RWPE2 (cell line): Measurements from ENCODE around the gene CHD5.

Experiments
- ATAC-seq: fragments of 200-7000 bp; cut with Tn5 transposase; 3 replicates; pipeline ENCODE4 v1.9.1; 2021; ENCODE audit warnings: low read depth
- DNase-seq: peaks from one replicate; pipeline ENCODE4 v3.0.0-alpha.2; 2020; ENCODE audit warnings: low spot score
- H3K27ac ChIP-seq: fragments of 450-650 bp; 2 replicates; pipeline ENCODE4 v1.5.1; 2017; ENCODE audit warnings: mild to moderate bottlenecking; ENCODE audit not compliant: poor library complexity, severe bottlenecking
- H3K27me3 ChIP-seq: fragments of 250-450 bp; sonication (Bioruptor Pico); 2 replicates; pipeline ENCODE4 v1.5.1; 2021; ENCODE audit warnings: mild to moderate bottlenecking, moderate library complexity; ENCODE audit not compliant: insufficient read depth, poor library complexity, severe bottlenecking
- H3K36me3 ChIP-seq: fragments of 250-450 bp; sonication (Bioruptor Pico); 2 replicates; pipeline ENCODE4 v1.5.1; 2020; ENCODE audit warnings: low read depth, mild to moderate bottlenecking, moderate library complexity
- H3K4me1 ChIP-seq: fragments of 250-450 bp; sonication (Bioruptor Pico); 2 replicates; pipeline ENCODE4 v1.5.1; 2021; ENCODE audit warnings: mild to moderate bottlenecking, moderate library complexity; ENCODE audit not compliant: insufficient read depth, poor library complexity, severe bottlenecking
- H3K4me3 ChIP-seq: fragments of 250-450 bp; sonication (Bioruptor Pico); 2 replicates; pipeline ENCODE4 v1.5.1; 2021; ENCODE audit warnings: mild to moderate bottlenecking, moderate library complexity; ENCODE audit not compliant: severe bottlenecking
- H3K9me3 ChIP-seq: fragments of 250-450 bp; sonication (Bioruptor Pico); 2 replicates; pipeline ENCODE4 v1.5.1; 2021; ENCODE audit warnings: mild to moderate bottlenecking, moderate library complexity; ENCODE audit not compliant: severe bottlenecking
- CTCF ChIP-seq: fragments of 450-650 bp; IDR thresholded peaks from one replicate; pipeline ENCODE4 v1.5.1; 2017; ENCODE audit warnings: mild to moderate bottlenecking, moderate library complexity; ENCODE audit not compliant: poor library complexity, severe bottlenecking

CHD5 gene

GRCh38 chr1:6202256-6202655 lies 22.1 kb upstream of the CHD5 start:
- ATAC-seq (no peak), DNase-seq (no peak)
- H3K4me3 ChIP-seq, result no peak overlapping the region
- no peak for TF ChIP-seq CTCF
- H3K9me3 ChIP-seq, result no peaks in the 10 kb centered on the region
- H3K36me3 ChIP-seq, result peaks cover 15% of the 10 kb centered on the region
- H3K4me1 ChIP-seq, result peaks cover 6% of the 10 kb centered on the region
- H3K27me3 ChIP-seq, result no peaks in the 10 kb centered on the region
- H3K27ac ChIP-seq, result no peak overlapping the region

DNA sequence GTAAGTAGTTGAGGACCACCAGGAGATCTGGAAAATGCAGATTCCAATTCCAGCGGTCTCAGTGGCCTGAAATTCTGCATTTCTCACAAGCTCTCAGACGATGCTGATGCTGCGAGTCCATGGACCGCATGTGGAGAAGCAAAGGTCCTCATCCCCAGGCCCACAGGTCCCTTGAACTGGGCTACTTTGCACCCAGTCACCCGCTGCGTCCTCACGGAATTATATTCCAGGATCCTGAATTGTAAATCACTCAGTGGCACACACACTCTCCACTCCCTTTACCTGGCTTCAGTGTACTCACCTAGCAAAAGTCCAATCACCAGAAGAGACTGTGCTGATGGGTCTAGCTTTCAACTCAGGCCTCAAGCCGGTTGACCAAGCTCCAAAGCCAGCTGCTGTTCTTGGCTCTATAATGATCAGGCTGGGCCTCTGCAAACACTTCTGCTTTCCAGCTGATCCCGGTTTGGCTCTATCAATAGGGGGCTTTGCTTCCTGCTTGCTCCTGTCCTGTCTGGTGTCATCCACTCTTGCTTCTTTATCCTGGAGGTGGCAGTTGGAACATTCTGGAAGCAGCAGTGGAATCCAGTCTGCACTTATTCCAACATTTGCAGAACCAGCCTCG lies 20.2 kb upstream of the CHD5 start:
- peaks cover 6% of the 10 kb centered on the region for H3K4me1 ChIP-seq

DNA sequence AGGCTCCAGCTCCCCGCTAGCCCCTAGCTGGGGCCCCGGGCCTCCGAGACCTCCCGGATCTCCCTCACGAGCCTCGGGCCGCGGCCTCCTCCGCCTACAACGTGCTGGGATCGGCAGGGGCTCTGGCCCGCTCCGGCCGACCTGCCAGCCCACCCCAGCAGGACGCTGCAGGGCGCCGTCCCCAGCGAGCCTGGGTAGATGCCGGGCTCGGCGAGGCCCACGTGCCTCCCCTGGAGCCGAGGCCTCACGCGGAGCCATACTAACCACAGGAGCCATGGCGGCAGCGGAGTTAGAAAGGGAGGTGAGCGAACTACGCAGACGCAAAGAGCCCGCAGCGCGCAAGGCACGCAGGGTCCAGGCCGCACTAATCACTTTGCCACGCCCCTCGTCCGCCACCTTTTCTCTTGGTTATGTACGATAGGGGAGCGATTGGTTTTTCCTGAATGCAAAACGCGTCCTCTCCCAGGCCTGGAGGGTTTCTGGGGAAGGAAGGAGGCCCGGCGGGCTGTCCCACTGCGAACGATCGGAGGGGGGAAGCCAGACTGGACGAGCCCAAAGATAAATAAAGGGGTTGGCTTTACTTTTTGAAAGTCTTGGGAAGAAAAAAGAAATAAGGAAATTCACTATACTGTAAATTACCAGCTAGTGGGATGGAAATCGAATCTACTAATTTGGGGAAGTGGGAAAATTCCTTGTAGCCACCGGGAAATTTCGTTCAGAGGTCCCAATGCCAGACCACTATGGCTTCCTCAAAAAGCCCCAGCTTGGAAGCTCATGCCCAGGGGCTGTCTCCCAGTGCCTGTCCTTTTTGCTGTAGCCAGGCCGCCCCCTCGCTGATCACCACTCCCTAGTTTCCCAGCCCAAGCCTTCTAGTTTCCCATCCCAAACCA lies 19.4 kb upstream of the CHD5 start, which contains the start of gene RPL22:
TSS of gene RPL22 (minus strand) at position 298 of the 890 bp plus-strand sequence. CDS start at position 276, 22 bp downstream.
- TF ChIP-seq CTCF, result no peak
- peak within 1 kb of the TSS; percentile 97 for H3K4me3 ChIP-seq
- H3K27ac ChIP-seq, result peak within 1 kb of the TSS; percentile 74
- no peaks in the 10 kb centered on the region for H3K9me3 ChIP-seq
- DNase-seq (peak; percentile 98), ATAC-seq (peak; percentile 97)
- no peaks in the 10 kb centered on the region for H3K27me3 ChIP-seq
- H3K4me1 ChIP-seq, result peaks cover 6% of the 10 kb centered on the region
- H3K36me3 ChIP-seq, result peaks cover 42% of the 10 kb centered on the region

More for the DNA sequence above, 20.2 kb upstream of the CHD5 start:
- peak overlapping the region; percentile 97 for H3K4me3 ChIP-seq
- peaks cover 34% of the 10 kb centered on the region for H3K36me3 ChIP-seq
- TF ChIP-seq CTCF, result no peak
- H3K9me3 ChIP-seq, result no peaks in the 10 kb centered on the region
- DNase-seq (no peak), ATAC-seq (no peak)
- H3K27me3 ChIP-seq, result no peaks in the 10 kb centered on the region
- H3K27ac ChIP-seq, result peak overlapping the region; percentile 74

GRCh38 chr1:6198646-6199297 lies 18.7 kb upstream of the CHD5 start:
- H3K4me3 ChIP-seq, result peak overlapping the region; percentile 97
- H3K36me3 ChIP-seq, result peaks cover 50% of the 10 kb centered on the region
- H3K27ac ChIP-seq, result peak overlapping the region; percentile 74
- no peaks in the 10 kb centered on the region for H3K27me3 ChIP-seq
- ATAC-seq (peak; percentile 2; the same call in 1 of the 3 replicates), DNase-seq (no peak)
- H3K9me3 ChIP-seq, result no peaks in the 10 kb centered on the region
- TF ChIP-seq CTCF, result no peak
- H3K4me1 ChIP-seq, result peaks cover 6% of the 10 kb centered on the region
